Neutrophil (primary cell): ENCODE measurements around the gene RFNG.
"Not testable (repeated sequence)": the region's sequence is repeated elsewhere in the genome, so short reads cannot be mapped to it uniquely, and the experiment has no call there.

Experiments used
- H3K27ac ChIP-seq: fragments of 200-600 bp; sonication (generic); 2 replicates; pipeline ENCODE4 v1.5.1; 2016; ENCODE audit warnings: mild to moderate bottlenecking, moderate library complexity
- H3K27me3 ChIP-seq: fragments of 200-600 bp; sonication (generic); 2 replicates; pipeline ENCODE4 v1.6.0; 2016; ENCODE audit warnings: mild to moderate bottlenecking
- H3K36me3 ChIP-seq: fragments of 200-600 bp; sonication (generic); 2 replicates; pipeline ENCODE4 v1.5.1; 2017
- H3K4me1 ChIP-seq, 2 experiments: fragments of 200-600 bp in 1 of 2; sonication (generic) in 1 of 2; 1 replicate in 1 of 2; 2 replicates in 1 of 2; pipeline versions ENCODE4 v1.5.1 to v1.6.1; 2013 to 2016; ENCODE audit warnings: low read depth in 1 of 2, low read length in 1 of 2, mild to moderate bottlenecking in 1 of 2, moderate library complexity in 1 of 2; ENCODE audit not compliant: control insufficient read depth in 1 of 2, insufficient read depth in 1 of 2
- H3K4me3 ChIP-seq, 2 experiments: fragments of 200-600 bp in 1 of 2; sonication (generic) in 1 of 2; 1 replicate in 1 of 2; 2 replicates in 1 of 2; pipeline ENCODE4 v1.5.1; 2013 to 2016; ENCODE audit warnings: low read depth in 1 of 2, low read length in 1 of 2, mild to moderate bottlenecking in 1 of 2, moderate library complexity in 1 of 2
- H3K9me3 ChIP-seq: fragments of 200-600 bp; sonication (generic); 2 replicates; pipeline ENCODE4 v1.5.1; 2016
- TF ChIP-seq, protein P1 (sequence below): fragments of 200-600 bp; sonication (generic); IDR thresholded peaks from 2 replicates; pipeline ENCODE4 v1.5.1; 2016; ENCODE audit warnings: antibody characterized with exemption

Gene RFNG

DNA sequence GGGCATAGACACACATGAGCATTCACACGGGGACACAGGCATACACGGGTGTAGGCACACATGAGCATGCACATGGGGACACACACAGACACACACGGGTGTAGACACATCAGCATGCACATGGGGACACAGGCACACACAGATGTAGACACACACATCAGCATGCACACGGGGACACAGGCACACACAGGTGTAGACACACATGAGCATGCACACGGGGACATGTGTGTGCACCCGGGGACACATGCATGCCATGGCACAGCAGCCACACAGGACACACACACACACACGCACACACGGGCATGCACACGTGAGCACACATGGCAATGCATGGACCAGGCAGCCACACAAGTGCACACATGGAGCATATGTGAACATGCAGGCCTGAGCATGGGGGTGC, 9.0 kb downstream of the RFNG start:
- Histone ChIP-seq H3K27ac (no peak overlapping the region), H3K4me3 (no peak overlapping the region), H3K4me1 (peaks cover 5% of the 10 kb centered on the region in 2 experiments), H3K27me3 (no peaks in the 10 kb centered on the region), H3K9me3 (no peaks in the 10 kb centered on the region), H3K36me3 (peaks cover 12% of the 10 kb centered on the region)
- TF ChIP-seq, protein P1, sequence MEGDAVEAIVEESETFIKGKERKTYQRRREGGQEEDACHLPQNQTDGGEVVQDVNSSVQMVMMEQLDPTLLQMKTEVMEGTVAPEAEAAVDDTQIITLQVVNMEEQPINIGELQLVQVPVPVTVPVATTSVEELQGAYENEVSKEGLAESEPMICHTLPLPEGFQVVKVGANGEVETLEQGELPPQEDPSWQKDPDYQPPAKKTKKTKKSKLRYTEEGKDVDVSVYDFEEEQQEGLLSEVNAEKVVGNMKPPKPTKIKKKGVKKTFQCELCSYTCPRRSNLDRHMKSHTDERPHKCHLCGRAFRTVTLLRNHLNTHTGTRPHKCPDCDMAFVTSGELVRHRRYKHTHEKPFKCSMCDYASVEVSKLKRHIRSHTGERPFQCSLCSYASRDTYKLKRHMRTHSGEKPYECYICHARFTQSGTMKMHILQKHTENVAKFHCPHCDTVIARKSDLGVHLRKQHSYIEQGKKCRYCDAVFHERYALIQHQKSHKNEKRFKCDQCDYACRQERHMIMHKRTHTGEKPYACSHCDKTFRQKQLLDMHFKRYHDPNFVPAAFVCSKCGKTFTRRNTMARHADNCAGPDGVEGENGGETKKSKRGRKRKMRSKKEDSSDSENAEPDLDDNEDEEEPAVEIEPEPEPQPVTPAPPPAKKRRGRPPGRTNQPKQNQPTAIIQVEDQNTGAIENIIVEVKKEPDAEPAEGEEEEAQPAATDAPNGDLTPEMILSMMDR, result no peak

GRCh38 chr17:82041144-82041814, 10.3 kb downstream of the RFNG start:
- Histone ChIP-seq H3K36me3 (no peaks in the 10 kb centered on the region), H3K27me3 (no peaks in the 10 kb centered on the region), H3K27ac (no peak overlapping the region), H3K4me3 (no peak overlapping the region), H3K4me1 (peaks cover 15 to 18% of the 10 kb centered on the region in 2 experiments), H3K9me3 (no peaks in the 10 kb centered on the region)
- TF ChIP-seq, protein P1, result no peak

DNA sequence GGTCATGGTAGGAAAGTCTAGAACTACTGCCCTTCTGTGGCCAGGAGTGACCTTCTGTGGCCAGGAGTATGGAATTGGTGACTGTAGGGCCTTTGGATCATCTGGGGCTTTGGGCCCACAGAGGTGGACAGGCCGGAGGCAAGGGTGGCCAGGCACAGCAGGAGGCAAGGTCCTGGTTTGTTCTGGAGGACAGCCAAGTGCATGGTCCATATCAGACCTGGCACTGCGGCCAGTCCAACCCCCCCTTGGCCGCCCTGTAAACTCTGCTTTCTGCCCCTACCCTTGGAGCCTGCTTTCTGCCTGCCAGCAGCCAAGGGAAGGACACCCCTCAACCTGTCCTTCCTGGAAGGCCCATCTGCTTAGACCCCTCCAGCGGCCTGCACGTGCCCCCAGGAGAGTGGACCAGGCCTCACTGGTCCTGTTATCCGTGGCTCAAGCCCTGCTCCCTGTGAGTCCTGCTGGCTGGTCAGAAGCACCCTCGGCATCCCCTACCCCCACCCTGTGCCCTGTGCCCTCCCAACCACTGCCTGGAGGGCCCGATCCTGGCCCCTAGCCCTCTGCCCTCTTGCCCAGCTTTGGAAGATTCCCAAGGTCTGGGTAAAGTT, 11.8 kb downstream of the RFNG start:
- Histone ChIP-seq H3K27ac (no peak overlapping the region), H3K4me3 (no peak overlapping the region), H3K36me3 (no peaks in the 10 kb centered on the region), H3K27me3 (no peaks in the 10 kb centered on the region), H3K4me1 (peaks cover 22 to 26% of the 10 kb centered on the region in 2 experiments), H3K9me3 (no peaks in the 10 kb centered on the region)
- TF ChIP-seq, protein P1, result no peak

GRCh38 chr17:82038796-82039409, 12.7 kb downstream of the RFNG start:
- not testable (repeated sequence) for H3K4me3 ChIP-seq, H3K9me3 ChIP-seq, H3K27me3 ChIP-seq, H3K27ac ChIP-seq, H3K36me3 ChIP-seq
- H3K4me1 ChIP-seq, result peaks cover 22 to 26% of the 10 kb centered on the region in 2 experiments

- Histone ChIP-seq H3K4me1 (peaks cover 22 to 26% of the 10 kb centered on the region in 2 experiments), H3K27me3 (peaks cover under 1% of the 10 kb centered on the region), H3K9me3 (no peaks in the 10 kb centered on the region), H3K27ac (peak overlapping the region; percentile 90), H3K4me3 (peak overlapping the region; percentile 67 to 80), H3K36me3 (no peaks in the 10 kb centered on the region)
- TF ChIP-seq, protein P1, result no peak
These were observed 13.8 kb downstream of the RFNG start for GRCh38 chr17:82037889-82038195.
